ENCODE data around the gene KRTAP1-3.
"Not testable (repeated sequence)": the region's sequence is repeated elsewhere in the genome, so short reads cannot be mapped to it uniquely, and the experiment has no call there.

The KRTAP1-3 gene

GRCh38 chr17:41009301-41009760, 25.3 kb downstream of the KRTAP1-3 start:
- peak in 2 of 3 experiments; percentile 38 to 77 for DNase-seq

DNA sequence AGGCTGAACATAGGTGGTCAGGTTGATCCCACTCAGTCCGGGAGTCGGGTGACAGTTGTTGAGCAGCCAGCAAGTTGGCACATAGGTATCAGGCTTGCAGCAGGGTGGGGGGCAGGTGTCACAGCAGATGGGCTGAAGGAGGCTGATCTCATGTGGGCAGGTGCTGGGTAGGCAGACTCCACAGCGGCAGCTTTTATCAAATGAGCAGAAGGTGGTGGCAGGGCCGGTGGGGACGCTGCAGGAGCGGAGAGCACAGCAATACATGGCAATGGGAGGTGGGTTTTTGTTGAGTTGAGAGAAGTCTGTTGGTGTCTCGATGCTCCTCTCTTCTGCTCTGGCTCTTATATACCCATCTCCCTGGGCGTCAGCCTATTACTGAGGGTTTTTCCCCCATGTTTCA, 25.9 kb downstream of the KRTAP1-3 start, which contains the start of gene KRTAP3-1:
KRTAP3-1 (minus strand) TSS at position 318 of the 400 bp plus-strand sequence; CDS start at position 264, 54 bp downstream.
- DNase-seq: peak in 2 of 3 experiments; percentile 22 to 66

GRCh38 chr17:41004397-41004796, 30.3 kb downstream of the KRTAP1-3 start:
- DNase-seq: peak in 2 of 3 experiments; percentile 11 to 44

- DNase-seq: peak in 1 of 3 experiments; percentile 44
Observed at GRCh38 chr17:41003926-41004325, 30.7 kb downstream of the KRTAP1-3 start.

GRCh38 chr17:41002814-41003213, 31.9 kb downstream of the KRTAP1-3 start:
- DNase-seq: no peak

GRCh38 chr17:41001795-41002194, 32.9 kb downstream of the KRTAP1-3 start:
- DNase-seq: no peak

GRCh38 chr17:40999563-40999962, 35.1 kb downstream of the KRTAP1-3 start, which contains the start of gene KRTAP3-2:
TSS of gene KRTAP3-2 (minus strand) at chr17:40999906. CDS start at chr17:40999853, 53 bp downstream.
- not testable (repeated sequence) for DNase-seq

DNA sequence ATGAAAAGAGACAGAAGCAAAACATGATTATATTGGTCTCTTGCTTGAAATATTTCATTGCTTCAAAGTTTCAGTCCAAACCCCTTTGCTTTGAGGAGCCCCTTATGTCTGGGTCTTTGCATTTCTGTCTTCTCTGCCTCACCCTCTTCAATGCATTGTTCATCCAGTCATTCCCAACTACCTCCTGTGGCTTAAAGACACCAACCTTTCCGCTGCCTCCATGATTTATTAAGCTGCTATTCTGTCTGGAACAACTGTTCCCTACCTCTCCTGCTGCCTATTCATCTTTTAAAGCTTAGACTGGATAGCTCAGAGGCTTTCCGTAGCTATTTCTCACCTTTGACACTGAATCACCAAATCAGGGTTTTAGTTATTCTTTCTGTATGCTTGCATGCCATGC, 37.3 kb downstream of the KRTAP1-3 start:
- no peak for DNase-seq

GRCh38 chr17:40996829-40997228, 37.8 kb downstream of the KRTAP1-3 start:
- DNase-seq: no peak

GRCh38 chr17:40995116-40995515, 39.6 kb downstream of the KRTAP1-3 start:
- no peak for DNase-seq

GRCh38 chr17:40993839-40994238, 40.8 kb downstream of the KRTAP1-3 start, which contains the start of gene KRTAP3-3:
TSS of gene KRTAP3-3 (minus strand) at chr17:40994164. CDS start at chr17:40994097, 67 bp downstream.
- peak in 2 of 3 experiments; percentile 56 to 81 for DNase-seq

DNA sequence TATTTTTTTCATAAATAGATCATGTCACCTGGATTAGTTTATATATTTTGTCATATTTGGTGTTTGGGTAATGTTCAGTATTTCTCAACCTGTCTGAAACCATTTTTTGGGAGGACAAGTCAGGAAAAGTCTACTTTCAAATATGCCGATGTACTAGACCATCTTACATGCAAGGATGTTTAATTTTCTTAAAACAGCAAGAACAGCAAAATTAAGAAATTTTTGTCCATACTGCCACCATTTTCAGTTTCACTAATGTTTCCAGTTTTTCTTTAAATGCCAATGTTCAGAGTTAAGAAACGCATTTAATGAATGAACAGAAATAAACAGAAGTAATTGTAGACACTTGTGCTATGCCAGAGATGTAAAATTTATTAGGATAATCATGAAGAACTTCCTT, 41.6 kb downstream of the KRTAP1-3 start:
- DNase-seq: no peak

DNA sequence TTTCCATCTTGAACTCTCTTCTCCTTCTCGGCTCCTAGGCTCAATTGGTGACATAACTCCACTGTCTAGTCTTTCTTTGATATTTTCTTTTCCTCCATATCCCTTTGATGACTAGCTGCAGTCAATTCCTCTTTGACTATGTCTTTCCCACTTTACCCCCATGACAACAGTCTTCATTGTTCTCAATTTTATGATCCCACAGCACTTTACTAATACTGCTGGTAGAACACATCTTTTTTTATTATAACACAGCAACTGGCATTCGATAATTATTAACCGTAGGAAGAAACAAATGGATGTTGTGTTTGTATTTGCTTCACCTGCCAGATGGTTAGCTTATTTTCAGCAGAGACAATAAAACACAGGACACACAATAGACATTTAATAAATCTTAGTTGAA, 42.0 kb downstream of the KRTAP1-3 start:
- peak in 1 of 3 experiments; percentile 48 for DNase-seq

- DNase-seq: no peak
Observed at GRCh38 chr17:40986920-40987319, 47.8 kb downstream of the KRTAP1-3 start.

GRCh38 chr17:40984226-40984625, 50.4 kb downstream of the KRTAP1-3 start, which contains the start of gene KRT40:
TSS of gene KRT40 (minus strand) at chr17:40984326. CDS start at chr17:40984273, 53 bp downstream.
- peak in 1 of 3 experiments; percentile 12 for DNase-seq
